Activated effector memory CD4-positive, alpha-beta T cell treated with anti-CD3 and anti-CD28 coated beads, Interleukin-2, amount 50 U/mL, for 16 hours (primary cell): ENCODE measurements around the gene PSMD11.
"Not testable (repeated sequence)": the region's sequence is repeated elsewhere in the genome, so short reads cannot be mapped to it uniquely, and the experiment has no call there.

Experiments
- DNase-seq: peaks from one replicate; pipeline ENCODE4 v3.0.0-alpha.2; 2020

The PSMD11 gene

DNA sequence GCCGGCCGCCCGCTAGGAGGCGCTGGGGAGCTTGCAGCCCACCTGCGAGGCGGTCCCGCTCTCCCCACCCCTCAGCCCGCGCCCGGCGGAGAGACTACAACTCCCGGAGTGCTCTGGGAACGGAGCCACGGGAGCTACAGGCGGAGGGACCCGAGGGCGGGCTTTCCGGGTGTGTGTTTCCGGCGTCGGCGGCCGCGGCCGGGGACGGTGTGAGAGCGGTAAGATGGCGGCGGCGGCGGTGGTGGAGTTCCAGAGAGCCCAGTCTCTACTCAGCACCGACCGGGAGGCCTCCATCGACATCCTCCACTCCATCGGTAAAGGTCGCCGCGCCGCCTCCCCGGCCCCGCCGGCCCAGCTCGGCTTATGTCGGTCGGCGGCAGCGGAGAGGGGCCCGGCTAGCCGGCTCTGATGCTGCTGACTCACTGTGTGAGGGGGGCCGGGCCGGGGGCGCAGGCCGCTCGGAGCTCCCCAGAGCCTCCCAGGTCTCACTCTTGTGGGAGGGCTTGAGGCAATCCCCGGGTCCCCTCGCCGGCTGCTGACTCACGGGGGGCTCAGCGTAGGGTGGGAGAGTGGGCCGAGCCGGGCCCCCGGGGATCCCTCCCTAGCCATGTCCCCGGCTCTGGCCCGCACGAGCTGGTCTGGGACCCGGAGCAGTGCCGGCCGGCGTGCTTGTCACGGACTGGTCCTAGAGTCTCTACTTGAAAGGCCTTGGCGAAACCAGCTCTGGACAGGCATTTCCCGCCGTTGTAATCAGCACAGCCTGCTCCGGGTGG lies at the start of gene PSMD11:
Gene PSMD11 (plus strand): TSS at position 210 of the 773 bp plus-strand sequence. CDS start 14 bp downstream, at position 224.
- peak; percentile 100 for DNase-seq

DNA sequence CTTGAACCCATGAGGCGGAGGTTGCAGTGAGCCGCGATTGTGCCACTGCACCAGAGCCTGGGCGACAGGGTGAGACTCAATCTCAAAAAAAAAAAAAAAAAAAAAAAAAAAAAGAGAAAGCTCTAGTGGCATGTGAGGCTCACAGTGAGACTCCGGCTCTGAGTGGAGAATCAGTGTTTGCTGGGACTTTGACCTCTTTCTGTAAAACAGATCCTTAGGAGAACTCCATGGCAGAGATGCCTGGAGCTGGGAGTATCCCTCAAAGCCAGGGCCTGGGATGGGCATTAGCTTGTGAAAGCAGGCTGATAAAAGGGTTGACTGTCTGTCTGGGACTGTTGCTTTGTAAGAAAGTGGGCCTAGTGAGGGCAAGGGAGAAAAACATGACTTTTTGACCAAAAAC lies 48.0 kb upstream of the PSMD11 start:
- DNase-seq = no peak

DNA sequence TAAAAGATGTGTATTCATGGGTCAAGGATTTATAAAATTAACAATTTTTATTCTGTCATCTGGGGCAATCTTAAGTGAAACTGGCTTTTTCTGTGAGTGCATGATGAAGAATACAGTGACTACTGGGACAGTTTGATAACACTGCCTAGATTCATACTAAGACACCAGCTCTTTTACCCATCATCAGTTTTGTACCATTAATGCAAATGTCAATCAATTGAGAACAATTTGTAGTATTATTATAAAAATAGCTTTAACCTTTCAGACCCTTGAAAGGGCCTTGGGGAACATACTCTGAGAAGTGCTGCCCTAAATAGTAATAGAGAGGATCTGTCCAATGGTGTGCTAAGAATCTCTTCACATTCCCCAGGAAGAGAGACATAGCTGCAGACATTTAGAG lies 45.4 kb upstream of the PSMD11 start:
- DNase-seq = no peak

DNA sequence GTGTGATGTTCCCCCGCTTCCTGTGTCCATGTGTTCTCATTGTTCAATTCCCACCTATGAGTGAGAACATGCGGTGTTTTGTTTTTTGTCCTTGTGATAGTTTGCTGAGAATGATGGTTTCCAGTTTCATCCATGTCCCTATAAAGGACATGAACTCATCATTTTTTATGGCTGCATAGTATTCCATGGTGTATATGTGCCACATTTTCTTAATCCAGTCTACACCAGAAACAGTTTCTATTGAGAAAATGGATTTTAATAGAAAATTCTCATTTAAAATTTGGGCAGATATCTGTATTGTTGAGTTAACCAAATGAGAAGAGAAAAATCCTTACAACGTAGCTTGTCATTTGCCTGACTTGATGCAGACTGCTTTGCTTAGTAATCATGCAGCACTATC lies 34.2 kb upstream of the PSMD11 start:
- DNase-seq = not testable (repeated sequence)

DNA sequence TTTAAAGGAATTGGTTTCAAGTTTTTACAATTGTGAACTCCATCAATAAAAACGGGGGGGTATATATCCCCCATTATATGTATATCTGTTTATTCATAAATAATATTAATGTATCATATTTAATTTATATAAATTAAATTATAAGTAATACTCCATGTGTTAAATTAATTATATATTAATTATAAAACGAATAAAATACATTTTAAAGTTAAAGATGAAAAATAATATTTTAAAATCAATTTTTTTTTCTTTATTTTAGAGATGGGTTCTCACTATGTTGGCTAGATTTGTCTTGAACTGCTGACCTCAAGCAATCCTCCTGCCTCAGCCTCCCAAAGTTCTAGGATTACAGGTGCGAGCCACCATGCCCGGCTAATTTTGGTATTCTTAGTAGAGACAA lies 17.4 kb upstream of the PSMD11 start:
- no peak for DNase-seq

DNA sequence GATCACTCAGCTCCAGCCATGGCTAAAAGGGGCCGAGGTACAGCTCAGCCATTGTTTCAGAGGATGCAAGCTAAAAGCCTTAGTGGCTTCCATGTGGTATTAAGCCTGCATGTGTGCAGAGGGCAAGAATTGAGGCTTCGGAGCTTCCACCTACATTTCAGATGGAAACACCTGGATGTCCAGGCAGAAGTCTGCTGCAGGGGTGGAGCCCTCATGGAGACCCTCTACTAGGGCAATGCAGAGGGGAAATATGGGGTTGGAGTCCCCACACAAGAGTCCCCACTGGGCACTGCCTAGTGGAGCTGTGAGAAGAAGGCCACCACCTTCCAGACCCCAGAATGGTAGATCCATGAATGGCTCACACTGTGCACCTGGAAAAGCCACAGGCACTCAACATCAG lies 14.7 kb upstream of the PSMD11 start:
- DNase-seq = no peak

DNA sequence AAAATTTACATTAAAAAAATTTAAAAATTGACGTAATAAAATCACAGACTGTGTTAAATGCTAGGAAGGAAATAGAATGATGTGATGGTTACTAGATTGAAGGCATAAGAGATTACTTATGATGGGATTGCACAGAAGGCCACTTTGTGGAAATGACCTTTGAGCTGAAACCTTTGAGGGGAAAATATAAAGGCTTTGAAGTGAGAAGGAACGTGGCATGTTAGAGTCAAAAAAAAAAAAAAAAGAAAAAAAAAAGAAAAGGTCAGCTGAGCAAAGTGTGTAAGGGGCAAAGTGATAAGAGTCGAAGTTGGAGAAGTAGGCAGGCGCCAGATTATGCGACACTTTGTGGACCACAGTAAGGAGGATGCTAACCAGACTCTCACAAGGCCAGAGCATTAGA lies 3.6 kb upstream of the PSMD11 start:
- no peak for DNase-seq

DNA sequence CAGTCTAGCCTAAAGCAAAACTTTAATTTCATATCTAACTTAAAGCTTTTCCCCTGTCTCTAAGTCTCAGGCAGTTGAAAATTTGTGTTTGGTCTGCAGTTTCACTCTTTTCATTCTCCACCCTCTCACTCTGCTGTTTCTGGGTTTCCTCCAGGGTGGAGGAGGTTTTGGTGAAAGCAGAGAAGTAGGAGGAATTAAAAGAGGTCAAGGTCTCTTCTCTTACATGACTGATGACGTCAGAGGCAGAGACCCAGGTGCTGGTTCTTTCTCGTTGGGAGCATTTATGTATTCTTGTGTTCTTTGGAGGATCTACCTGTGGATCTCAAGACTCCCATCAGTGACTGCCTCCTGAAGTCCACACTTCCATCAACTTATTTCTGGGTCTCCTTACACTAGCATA lies 2.4 kb upstream of the PSMD11 start:
- no peak for DNase-seq

DNA sequence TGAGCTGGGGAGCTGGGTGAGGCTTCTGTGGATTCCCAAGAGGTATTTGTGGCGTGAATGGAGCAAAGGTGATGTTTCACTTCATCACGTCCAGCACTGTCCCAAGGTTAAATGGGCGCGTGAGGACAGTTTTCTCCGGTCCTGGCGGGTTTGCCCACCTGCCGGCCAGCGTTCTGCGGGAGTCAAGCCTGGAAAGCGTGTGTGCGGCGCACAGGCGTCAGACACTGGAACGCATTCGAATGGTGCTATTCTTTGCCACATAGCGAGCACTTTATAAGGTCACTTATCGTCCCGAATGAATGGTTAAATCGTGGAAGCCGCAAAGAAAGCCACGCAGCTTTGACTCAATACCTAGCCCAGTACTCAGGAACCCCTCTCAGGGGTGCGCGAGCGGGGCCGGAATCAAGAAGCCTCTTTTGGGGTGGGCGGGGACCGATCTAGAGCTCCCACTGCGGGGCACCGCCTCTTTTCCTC lies 446 bp upstream of the PSMD11 start:
- no peak for DNase-seq

DNA sequence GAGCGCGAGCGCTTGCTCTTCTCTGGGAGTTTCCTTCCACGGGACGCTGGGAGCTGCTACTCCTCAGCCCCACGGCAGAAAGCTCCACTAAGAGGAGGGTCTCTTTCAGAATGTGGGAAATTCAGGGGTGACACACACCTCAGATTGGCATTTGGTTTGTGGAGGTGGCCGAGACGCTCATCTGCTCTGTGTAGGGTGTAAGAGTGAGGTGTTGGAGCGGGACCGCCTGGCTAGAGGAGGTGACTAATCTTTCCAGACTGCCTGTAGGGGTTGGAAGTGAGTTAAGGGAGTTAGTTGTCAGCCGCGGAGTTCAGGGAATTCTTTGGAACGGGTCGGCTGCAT lies 735 bp downstream of the PSMD11 start:
- peak; percentile 80 for DNase-seq

DNA sequence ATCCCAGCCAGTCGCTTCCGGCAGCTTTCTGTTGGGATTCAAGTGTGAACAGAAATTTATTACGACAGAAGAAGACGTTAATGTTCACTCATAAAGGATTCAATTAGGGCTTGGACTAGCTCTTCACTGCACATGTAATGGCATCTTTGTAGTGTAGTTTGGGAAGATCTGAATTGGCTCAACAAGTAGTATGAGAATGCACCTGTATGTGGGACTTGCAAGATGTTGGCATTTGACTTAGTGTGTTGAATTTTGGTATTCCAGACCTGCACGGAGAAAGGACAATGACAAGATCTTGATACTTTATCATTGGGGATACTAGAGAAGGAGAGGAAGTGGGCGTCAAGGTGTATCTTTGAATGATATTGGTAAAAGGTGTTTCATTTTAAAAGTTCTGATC lies 1.2 kb downstream of the PSMD11 start:
- no peak for DNase-seq

DNA sequence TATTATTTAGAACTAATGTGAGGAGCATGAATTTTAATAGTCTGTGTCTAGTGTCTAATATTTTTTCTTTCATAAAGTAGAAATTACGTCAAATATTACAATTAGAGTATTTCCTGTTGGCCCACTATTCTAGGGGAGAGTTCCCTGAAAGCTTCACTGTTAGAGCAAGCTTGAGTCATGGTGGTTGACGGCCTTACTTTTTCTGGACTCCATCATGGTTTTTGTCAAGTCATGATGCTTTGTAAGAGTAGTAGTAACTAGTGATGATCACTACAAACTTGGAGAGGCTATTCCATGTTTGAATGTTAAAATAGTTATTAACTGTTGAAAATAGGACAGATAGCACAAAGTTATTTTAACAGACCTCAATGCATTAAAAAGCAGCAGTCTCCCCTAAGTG lies 1.7 kb downstream of the PSMD11 start:
- no peak for DNase-seq

DNA sequence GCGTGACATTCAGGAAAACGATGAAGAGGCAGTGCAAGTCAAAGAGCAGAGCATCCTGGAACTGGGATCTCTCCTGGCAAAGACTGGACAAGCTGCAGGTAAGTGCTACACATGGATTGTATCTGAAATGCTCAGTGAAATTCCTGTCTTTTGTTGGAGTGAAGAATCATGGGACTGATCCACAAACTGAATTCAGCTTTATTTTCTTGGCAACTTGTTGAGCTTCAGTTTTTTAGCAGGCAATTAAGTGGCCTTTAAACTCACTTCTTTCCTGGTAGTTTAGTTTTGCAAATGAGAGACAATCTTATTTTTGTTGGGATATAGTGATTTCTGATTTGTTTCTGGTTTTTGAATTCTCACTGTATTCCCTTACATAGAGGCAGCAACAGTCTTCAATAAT lies 2.6 kb downstream of the PSMD11 start:
- DNase-seq = no peak

DNA sequence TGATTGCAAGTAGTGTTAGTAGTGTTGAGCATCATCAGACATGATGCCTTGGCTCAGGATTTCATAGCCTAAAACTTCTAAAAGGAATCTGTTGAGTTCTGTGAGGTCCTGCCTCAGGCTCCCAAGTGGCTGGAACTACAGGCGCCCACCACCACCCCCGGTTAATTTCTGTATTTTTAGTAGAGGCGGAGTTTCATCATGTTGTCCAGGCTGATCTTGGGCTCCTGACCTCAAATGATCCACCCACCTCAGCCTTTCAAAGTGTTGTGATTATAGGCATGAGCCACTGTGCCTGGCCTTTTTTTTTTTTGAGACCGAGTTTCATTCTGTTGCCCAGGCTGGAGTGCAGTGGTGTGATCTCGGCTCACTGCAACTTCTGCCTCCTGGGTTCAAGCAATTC lies 5.7 kb downstream of the PSMD11 start:
- DNase-seq = no peak

DNA sequence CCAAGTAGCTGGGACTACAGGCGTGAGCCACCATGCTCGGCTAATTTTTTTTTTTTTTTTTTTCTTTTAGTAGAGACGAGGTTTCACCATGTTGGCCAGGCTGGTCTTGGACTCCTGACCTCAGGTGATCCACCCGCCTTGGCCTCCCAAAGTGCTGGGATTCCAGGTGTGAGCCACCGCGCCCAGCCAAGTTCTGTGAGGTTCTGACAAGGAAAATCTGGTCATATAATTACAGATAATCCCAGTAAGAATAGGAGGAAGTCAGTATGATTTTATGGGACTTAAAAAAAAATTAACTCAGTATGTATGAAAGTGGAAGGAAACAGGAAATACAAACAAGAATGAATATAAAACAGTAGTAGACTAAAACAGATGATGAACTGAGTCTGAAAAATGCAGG lies 6.1 kb downstream of the PSMD11 start:
- DNase-seq = not testable (repeated sequence)

DNA sequence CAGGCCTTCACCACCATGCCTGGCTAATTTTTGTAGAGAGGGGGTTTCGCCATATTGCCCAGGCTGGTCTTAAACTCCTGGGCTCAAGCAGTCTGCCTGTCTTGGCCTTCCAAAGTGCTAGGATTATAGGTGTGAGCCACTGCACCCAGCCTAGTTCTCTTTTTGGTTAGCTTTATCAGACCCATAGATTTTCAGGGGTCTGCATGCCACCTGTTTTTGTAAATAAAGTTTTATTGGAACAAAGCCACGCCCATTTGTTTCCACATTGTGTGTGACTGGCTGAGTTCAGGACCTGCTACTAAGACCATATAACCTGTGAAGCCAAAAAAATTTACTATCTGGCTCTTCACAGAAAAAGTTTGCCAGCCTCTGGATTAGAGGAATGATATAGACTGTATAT lies 7.6 kb downstream of the PSMD11 start:
- DNase-seq = no peak

DNA sequence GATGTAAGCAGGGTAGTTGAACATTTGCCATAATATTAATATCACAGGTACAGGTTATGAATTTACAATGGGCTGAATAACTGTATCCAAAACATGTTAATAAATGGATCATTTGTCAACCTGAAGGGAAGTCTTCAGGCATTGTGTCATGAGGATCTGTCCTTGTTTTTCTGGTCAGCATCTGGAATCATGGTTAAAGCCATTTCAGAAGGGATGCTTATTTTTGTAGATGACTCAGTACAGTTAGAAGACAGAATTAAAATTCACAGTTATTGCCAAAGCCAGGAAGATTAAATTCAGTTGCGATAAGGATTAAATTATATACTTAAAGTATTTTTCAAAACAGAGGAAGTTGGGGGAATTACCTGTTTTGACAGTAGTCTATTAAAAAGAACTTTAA lies 8.0 kb downstream of the PSMD11 start:
- DNase-seq = no peak

DNA sequence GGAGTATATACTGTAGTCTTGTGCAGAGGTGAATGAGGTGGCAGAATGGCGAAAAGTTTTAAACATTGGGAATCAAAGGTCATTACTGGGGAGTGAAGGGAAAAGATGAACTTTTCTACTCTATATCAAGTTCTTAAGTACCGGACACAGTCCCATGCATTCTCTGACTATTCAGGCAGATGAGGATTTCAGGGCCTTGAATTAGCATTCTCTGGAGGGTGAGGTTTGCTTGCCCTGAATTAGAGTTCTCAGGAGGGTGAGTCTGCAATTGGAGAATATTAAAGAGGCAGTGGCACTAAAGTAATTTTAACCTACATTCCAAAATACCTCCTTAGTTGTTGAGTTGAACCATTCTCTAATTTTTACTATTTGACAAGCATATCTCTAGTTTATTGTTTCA lies 9.1 kb downstream of the PSMD11 start:
- no peak for DNase-seq

DNA sequence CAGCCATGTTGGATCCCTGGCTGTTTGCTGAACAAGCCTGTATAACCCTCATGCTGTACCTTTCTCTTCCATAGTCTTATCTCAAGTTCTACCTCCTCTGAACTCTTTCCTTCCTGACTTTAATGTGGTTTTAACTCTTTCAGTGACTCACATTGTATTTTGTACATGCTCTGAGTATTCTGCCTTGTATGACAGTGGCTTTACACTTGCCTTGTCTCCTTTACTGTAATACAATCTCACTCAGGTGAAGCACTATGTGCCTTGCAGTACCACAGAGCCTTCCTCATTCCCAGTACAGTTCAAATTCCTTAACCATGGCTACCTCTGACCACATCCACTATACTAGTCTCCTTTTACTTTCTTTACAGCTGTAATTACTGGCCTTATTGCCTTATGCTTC lies 14.1 kb downstream of the PSMD11 start:
- DNase-seq = no peak

DNA sequence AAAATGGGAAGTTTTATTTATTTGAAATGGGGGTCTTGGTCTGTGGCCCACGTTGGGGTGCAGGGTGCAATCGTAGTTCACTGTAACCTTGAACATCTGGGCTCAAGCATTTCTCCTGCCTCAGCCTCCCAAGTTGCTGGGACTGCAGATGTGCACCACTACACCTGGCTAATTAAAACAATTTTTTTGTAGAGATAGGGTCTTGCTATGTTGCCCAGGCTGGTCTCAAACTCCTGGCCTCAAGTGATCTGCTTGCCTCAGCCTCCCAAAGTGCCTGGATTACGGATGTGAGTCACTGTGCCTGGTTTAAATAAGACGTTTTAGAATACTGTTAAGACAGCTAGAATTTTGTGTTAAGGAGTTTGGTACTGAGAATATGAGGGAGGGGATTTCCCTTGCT lies 15.7 kb downstream of the PSMD11 start:
- no peak for DNase-seq

DNA sequence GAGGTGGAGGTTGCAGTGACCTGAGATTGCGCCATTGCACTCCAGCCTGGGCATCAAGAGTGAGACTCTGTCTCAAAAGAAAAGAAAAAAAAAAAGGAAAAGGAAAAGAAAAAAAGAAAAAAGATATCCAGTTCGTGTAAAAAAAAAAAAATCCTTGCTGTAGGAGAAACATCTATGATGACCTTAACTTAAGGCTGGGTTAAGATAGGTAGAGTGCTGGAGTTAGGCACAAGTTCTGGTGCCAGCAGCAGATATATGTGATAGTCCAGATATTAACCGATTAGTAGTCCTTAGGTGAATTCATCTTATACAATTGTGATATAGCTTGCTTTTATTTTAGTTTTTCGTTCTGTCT lies 17.2 kb downstream of the PSMD11 start:
- no peak for DNase-seq

DNA sequence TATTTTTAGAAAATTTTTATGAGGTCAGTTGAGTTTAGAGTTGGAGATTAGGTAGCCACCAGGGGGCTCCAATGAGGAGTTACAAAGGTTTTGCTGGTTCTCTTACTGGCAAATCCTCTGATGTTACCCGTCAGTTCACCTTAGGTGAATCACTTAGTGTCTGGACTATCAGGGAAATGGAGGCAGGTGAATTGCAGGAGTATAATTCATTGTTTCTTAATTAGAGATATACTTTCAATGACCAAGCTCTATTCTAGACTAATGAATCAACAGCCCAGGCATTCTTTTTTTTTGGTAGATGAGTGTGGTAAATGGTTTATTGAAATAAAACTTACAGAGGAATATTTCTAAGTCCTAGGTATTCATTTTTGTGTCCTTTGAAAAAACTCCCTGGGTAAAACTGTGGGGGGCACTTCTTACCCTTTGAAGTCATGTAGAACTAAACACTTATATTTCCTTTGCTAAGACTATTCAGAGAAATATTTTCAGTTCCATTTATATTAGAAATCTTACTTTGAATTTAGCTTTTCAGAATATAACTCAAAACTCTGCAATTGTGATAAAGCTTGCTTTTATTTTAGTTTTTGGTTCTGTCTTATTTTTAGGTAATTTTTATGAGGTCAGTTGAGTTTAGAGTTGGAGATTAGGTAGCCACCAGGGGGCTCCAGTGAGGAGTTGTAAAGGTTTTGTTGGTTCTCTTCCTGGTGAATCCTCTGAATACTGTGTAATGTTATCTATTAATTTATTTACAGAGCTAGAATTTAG lies 17.7 kb downstream of the PSMD11 start:
- peak; percentile 82 for DNase-seq

DNA sequence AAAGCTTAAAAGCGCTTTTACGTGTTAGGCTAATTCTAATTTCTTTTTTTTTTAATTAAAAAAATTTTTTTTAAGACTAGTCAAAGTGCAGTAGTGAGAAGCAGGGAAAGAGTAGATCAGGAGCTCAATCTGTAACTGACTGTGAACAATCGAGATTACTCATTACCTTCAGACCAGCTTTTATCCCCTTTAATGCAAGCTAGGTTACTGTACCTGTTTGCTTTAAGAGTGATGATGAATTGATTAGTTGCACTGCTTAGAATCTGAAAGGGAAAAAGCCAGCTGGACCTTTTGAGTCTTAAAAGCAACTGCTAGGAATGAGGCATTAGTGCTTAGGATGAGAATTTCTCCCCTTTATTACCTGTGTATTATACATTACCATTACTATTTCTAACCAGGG lies 19.0 kb downstream of the PSMD11 start:
- no peak for DNase-seq

DNA sequence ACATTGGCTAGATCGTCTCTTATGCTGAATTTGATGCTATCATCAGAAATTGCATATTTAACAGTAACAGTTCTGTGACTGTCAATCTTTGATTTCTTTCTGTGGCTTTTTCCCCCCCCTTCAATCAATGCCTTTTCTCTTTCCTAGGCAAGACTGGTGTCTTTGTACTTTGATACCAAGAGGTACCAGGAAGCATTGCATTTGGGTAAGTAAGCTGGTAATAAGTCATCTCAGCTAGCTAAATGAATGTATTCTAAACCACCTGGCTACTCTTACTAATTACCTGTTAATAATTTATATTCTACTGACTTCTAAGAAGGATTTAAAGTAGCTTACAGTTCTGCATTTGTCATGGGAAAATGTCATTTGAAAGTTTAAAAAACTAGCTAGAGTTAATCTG lies 20.1 kb downstream of the PSMD11 start:
- no peak for DNase-seq

DNA sequence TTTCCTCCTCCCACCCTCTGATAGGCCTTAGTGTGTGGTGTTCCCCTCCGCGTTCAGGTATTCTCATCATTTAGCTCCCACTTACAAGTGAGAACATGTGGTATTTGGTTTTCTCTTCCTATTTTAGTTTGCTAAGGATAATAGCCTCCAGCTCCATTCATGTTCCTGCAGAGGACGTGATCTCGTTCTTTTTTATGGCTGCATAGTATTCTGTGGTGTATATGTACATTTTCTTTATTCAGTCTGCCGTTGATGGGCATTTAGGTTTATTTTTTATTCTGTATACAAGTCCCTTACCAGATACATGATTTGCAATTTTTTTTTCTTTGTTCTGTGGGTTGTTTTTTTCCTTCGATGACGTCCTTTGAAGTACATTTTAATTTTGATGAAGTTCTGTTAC lies 23.6 kb downstream of the PSMD11 start:
- DNase-seq = no peak
